GM21526 (cell line): ENCODE measurements around the gene PLCL2.

Experiments
- ATAC-seq: cut with Tn5 transposase; IDR thresholded peaks from one replicate; pipeline ENCODE4 v1.9.1; 2021; ENCODE audit warnings: moderate library complexity; ENCODE audit not compliant: unreplicated experiment, low FRiP score

PLCL2 gene

GRCh38 chr3:17136136-17136721 lies 251.5 kb downstream of the PLCL2 start:
- ATAC-seq = no peak

- ATAC-seq = no peak
Measured at GRCh38 chr3:17137321-17137826, 252.6 kb downstream of the PLCL2 start.

GRCh38 chr3:17138246-17139039 lies 253.7 kb downstream of the PLCL2 start:
- ATAC-seq = no peak
